Measurements from ENCODE around the gene FAM9C.

- TF ChIP-seq POLR2A (IDR thresholded peaks at IDR 0.05) (no peak), CTCF (IDR thresholded peaks at IDR 0.05) (no peak)
Measured at GRCh38 chrX:13078739-13079444, 34.5 kb upstream of the FAM9C start.
